Activated T-cell treated with anti-CD3 and anti-CD28 coated beads for 24 hours (primary cell): ENCODE results near the gene CCDC158.
A peak's percentile ranks its signal among the peaks of the same experiment; 100 is the strongest.
"Not testable (repeated sequence)": the region's sequence is repeated elsewhere in the genome, so short reads cannot be mapped to it uniquely, and the experiment has no call there.

Source experiments
- DNase-seq: peaks from one replicate; pipeline ENCODE4 v3.0.0-alpha.2; 2020; ENCODE audit warnings: low read depth

The CCDC158 gene

DNA sequence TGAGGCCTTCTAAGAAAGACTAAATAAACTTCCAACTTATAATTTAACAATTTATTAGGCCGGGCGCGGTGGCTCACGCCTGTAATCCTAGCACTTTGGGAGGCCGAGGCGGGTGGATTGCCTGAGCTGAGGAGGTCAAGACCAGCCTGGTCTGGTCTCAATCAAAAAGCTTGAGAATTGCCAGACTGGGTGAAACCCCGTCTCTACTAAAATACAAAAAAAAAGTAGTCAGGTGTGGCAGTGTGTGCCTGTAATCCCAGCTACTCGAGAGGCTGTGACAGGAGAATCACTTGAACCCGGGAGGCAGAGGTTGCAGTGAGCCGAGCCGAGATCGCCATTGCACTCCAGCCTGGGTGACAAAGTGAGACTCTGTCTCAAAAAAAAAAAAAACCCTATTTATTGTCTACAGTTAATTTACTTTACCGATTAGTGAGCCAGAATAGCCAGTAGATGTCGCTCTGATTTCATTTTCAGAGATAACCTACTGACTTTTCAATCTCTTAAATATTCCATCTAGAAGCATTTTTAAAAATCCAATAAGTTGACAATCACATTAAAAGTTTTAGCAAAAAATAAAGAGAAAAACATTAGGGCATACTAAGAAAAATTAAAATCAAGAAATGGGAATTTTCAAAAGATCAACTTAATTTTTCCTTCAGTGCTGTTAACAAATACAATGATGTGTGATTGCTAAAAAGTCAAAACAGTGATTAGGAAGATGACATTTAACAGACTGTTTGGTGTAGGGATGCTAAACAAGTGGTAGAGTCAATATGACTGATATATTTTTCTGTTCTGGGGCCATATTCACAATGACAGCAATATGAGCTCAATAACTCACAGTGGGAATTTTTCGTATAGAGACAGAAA lies 9.8 kb upstream of the CCDC158 start:
- DNase-seq = no peak

DNA sequence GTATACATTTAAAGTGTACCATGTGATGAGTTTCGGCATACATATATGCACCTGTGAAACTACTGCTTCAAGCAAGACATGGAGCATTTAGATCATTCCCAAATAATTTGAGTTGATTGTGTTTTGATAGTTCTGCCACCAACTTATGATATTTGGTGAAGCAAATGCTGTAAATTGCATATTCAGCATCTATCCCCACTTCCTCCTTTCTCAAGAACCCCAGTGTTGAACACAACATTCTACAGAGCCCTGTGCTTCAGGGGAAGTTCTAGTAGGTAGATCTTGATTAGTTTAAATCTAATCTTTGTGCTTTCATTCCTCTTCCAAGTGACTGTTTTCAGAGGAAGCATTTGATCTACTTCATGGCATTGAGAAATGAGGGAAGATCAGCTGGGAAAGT lies 8.7 kb upstream of the CCDC158 start:
- no peak for DNase-seq

- no peak for DNase-seq
Observed at GRCh38 chr4:76426272-76426671, 5.3 kb upstream of the CCDC158 start.

DNA sequence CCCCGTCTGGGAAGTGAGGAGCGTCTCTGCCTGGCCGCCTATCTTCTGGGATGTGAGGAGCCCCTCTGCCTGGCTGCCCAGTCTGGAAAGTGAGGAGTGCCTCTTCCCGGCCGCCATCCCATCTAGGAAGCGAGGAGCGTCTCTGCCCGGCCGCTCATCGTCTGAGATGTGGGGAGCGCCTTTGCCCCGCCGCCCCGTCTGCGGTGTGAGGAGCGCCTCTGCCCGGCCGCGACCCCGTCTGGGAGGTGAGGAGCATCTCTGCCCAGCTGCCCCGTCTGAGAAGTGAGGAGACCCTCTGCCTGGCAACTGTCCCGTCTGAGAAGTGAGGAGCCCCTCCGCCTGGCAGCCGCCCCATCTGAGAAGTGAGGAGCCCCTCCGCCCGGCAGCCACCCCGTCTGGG lies 2.2 kb upstream of the CCDC158 start:
- not testable (repeated sequence) for DNase-seq

GRCh38 chr4:76420188-76420761 lies 666 bp downstream of the CCDC158 start:
- DNase-seq = no peak

DNA sequence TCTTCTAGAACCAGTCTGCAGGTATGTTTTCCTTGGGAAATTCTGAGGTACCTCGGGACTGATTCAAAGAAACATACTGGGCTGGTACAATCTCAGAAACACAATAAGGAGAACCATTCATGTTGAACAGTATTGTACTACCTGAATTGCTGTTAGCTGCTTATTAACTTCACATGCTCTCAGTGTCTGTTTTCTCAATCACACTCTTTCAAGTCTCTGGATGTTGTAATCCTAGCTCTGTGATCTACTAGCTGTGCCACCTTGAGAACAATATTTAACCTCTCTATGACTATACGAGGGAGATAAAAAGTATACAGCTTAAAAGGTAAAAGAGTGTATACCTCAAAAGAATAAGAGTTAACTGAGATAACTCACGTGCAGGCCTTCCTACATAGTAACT lies 10.3 kb downstream of the CCDC158 start:
- DNase-seq = no peak

DNA sequence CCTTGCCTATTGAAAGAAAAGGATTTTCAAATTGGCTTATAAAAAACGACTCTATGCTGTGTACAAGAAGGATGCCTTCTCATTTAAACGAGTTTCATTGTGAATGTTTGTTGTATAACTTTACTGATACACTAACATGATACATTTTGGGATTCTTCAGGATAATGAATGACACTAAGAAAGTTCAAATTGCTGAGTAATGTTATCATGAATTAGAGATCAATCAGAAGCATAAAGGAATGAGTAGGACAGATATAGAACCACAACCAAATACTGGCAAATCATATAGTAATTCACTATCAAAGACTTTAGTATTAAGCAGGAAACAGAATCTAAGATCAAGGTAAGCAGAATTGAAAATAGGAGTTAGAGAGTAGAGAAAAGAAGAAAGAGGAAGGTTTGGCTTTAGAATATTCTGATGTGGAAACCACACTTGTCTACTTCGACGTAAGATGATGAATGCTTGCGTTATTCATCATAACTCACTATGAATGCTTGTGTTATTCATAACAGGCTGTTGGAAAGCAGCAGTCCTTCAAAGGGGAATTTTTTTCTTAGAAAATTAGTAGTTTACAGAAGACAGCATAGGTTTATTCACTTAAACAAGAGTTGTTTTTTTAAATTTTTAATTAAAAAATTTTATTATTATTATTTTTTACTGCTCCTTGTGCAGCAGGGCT lies 13.4 kb downstream of the CCDC158 start:
- DNase-seq = no peak

DNA sequence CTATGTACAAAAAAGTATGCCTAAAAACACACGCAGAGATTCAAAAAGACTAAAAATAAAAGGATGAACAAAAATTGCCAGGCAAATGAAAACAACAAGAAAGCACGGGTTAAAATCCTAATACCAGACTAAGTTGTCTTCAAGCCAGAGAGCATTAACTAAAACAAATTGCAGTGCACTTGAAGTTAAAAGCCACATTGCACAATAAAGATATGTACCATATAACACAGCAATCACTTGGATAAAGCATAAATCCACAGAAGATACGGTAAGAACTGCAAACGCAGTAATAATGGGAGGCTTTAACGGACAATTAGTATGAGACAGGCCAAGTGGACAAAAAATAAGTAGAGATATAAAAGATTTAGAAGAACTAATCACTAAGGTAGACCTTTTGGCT lies 14.9 kb downstream of the CCDC158 start:
- no peak for DNase-seq

DNA sequence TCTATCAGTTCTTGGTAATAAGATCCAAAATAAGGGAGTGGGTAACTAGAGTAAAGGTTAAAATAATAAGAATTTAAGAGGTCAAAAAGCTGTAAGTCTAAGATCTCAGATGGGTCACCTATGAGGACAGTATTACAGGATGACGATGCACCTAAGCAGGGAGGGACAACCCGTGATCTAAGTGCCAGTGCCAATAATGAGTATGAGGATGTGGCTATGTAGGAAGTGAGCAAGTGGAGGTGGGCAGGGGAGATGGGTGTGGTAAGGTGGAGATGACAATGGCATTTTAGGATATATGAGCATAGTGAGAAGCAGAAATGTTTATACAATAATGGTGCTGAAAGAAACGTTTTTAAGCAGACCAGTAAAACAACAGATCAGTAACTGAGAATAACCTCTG lies 19.3 kb downstream of the CCDC158 start:
- DNase-seq = no peak

- DNase-seq = no peak
Observed at GRCh38 chr4:76388160-76388908, 32.6 kb downstream of the CCDC158 start.

DNA sequence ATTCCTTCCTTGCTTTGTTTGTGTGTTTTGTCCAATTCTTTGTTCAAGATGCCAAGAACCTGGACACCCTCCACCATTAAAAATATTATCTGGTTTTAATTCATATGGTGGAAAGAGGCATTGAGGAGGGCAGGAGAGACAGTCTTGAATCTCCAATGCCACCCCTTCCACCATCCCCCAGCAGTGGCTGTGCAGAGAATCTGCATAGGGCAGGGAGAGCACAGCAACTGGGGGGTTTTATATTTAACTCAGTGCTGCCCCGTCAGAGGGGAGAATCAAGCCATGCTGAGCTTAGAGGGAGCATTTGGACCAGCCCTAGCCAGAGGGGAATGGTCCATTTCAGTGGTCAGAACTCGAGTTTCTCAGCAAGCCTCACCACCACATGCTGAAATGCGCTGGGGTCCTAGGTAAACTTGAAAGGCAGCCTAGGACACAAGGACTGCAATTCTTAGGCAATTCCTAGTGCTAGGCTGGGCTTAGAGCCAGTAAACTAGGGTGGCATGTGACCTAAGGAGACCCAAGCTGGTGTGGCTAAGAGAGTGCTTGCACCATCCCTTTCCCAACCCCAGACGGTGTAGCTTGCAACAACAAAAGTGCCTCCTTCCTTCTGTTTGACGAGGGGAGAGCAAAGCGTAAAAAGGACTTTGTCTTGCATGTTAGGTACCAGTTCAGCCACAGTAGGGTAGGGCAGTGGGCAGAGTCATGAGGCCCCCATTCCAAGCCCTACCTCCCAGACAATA lies 34.2 kb downstream of the CCDC158 start:
- no peak for DNase-seq

DNA sequence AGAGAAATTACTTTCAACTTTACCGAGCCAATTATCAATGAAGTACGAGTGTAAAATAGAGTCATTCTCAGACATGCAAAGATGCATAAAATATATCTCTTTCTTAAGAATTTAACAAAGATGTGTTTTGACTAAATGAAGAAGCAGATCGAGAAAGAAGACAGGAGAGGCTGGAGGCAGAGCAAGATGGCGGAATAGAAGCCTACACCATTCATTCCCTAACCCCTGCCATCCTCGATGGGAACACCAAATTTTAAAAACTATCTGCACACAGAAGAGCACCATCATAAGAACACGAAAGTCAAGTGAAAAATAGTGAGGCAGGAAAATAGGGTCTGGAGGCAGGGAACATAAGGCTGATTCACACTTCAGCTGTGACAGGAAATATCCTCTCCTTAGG lies 35.0 kb downstream of the CCDC158 start:
- DNase-seq = no peak

- no peak for DNase-seq
Observed at GRCh38 chr4:76384052-76384451, 36.9 kb downstream of the CCDC158 start.

DNA sequence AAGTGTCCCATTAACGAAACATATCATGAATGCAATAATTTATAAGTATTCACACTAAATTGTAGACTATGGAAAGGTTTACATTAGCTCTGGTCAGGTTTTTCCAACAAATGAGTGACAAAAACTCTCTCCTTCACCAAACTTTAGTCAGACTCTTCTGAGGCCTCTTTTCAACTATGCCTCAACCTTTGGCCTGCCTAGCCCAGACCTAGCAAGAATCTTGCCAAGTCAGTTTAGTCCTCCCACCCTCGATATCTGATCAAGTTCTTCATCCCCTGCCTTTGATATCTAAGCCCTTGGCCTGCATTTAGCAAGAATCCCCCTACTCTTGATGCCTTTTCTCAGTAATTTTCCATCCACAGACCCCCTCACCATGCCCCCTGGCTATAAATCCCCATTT lies 37.9 kb downstream of the CCDC158 start:
- no peak for DNase-seq

- no peak for DNase-seq
Observed at GRCh38 chr4:76381986-76382385, 39.0 kb downstream of the CCDC158 start.

DNA sequence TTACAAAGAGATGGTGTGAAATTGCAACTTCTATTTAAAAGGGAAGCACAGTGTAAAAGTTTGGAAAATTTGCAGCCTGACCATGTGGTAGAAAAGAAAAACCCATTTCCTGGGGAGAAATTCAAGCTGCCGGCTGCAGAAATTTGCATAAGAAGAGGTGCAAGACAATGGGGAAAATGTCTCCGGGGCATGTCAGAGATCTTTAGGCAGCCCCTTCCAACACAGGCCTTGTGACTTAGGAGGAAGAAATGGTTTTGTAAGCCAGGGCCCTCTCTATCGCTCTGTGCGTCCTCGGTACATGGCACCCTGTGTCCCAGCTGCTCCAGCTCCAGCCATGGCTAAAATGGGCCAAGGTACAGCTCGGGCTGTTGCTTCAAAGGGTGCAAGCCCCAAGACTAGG lies 40.4 kb downstream of the CCDC158 start:
- DNase-seq = no peak

DNA sequence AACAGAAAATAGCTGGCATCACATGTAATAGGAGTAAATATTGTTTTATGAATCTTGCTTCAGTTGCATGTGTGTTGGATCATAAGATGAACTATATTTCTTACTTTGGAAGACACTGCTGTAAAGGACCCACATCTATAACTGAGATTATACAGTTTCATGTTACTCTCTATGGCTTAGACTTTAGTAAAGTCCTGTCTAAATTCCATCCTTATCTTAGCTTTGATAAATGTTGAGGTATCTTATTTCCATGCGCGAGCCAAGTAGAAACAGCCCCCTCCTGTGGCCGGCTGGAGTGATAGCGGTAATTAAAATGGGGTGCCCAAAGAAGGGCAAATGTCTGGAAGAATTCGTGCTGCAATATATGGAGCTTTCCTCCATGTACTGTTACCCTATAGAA lies 43.0 kb downstream of the CCDC158 start:
- DNase-seq = peak; percentile 10

DNA sequence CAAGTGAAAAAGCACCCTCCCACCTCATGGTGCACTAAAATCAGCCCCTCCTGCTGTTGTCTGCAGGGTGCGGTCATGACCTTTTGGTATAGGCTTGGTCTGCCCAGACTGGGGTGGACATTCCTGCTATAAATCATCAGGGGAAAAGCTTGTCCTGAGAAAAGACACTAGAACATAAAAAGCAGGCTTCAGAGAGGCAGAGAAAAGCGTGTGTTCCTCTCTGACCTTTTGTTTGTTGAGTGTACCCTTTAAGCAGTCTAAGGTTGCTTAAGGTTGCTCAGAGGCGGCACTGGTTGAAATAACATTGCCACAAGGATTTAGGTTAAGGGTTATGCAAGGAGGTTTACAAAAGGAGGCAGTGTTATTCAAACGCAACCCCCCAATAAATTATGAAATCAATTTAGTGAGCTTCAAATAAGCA lies 43.5 kb downstream of the CCDC158 start:
- no peak for DNase-seq

GRCh38 chr4:76376534-76376933 lies 44.4 kb downstream of the CCDC158 start:
- DNase-seq = no peak

GRCh38 chr4:76375703-76376102 lies 45.2 kb downstream of the CCDC158 start:
- no peak for DNase-seq

GRCh38 chr4:76374798-76375197 lies 46.1 kb downstream of the CCDC158 start:
- no peak for DNase-seq
